PFSK-1 (cell line): Measurements from ENCODE around the gene CCL26.

Experiments used
- POLR2AphosphoS5 ChIP-seq: IDR thresholded peaks from 2 replicates; pipeline ENCODE4 v1.6.1; 2012; ENCODE audit warnings: low read depth, mild to moderate bottlenecking, control low read depth, low read length, moderate library complexity
- TF ChIP-seq, protein P1 (sequence below), 2 experiments: IDR thresholded peaks; 2 replicates each; pipeline versions ENCODE4 v1.6.1 to v1.8.0; 2011 to 2012; ENCODE audit warnings: low read depth in 2 of 2, low read length in 2 of 2, control low read depth in 1 of 2, inconsistent platforms in 1 of 2, mild to moderate bottlenecking in 1 of 2, moderate library complexity in 1 of 2; ENCODE audit not compliant: insufficient read depth in 1 of 2

DNA sequence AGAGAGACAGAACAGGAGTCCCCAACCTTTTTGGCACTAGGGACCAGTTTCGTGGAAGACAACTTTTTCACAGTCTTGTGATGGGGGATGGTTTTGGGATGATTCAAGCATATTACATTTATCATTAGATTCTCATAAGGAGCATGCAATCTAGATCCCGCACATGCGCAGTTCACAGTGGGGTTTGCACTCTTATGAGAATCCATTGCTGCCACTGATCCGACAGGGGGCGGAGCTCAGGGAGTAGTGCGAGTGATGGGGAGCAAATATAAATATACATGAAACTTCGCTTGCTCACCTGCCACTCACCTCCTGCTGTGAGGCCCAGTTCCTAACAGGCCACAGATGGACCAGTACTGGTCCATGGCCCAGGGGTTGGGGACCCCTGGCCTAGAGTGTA is 14.2 kb downstream of the CCL26 start:
- TF ChIP-seq POLR2AphosphoS5: no peak
- TF ChIP-seq, protein P1, sequence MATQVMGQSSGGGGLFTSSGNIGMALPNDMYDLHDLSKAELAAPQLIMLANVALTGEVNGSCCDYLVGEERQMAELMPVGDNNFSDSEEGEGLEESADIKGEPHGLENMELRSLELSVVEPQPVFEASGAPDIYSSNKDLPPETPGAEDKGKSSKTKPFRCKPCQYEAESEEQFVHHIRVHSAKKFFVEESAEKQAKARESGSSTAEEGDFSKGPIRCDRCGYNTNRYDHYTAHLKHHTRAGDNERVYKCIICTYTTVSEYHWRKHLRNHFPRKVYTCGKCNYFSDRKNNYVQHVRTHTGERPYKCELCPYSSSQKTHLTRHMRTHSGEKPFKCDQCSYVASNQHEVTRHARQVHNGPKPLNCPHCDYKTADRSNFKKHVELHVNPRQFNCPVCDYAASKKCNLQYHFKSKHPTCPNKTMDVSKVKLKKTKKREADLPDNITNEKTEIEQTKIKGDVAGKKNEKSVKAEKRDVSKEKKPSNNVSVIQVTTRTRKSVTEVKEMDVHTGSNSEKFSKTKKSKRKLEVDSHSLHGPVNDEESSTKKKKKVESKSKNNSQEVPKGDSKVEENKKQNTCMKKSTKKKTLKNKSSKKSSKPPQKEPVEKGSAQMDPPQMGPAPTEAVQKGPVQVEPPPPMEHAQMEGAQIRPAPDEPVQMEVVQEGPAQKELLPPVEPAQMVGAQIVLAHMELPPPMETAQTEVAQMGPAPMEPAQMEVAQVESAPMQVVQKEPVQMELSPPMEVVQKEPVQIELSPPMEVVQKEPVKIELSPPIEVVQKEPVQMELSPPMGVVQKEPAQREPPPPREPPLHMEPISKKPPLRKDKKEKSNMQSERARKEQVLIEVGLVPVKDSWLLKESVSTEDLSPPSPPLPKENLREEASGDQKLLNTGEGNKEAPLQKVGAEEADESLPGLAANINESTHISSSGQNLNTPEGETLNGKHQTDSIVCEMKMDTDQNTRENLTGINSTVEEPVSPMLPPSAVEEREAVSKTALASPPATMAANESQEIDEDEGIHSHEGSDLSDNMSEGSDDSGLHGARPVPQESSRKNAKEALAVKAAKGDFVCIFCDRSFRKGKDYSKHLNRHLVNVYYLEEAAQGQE (IDR thresholded peaks at IDR 0.05; ENCODE audit: insufficient read depth in 1 of 2, low read depth in 2 of 2, low read length in 2 of 2): no peak
